HFF-Myc (cell line): Measurements from ENCODE around the gene IL6R.

Source experiments
- DNase-seq: peaks from one replicate; pipeline ENCODE4 v3.0.0-alpha.2; 2011; ENCODE audit warnings: low read depth; ENCODE audit errors: extremely low read depth
- H3K4me3 ChIP-seq: replicated peaks from 2 replicates; pipeline ENCODE4 v1.5.1; 2011; ENCODE audit warnings: low read depth, mild to moderate bottlenecking, control low read depth, low read length
- TF ChIP-seq, protein P1 (sequence below): IDR thresholded peaks from 2 replicates; pipeline ENCODE4 v1.5.1; 2012; ENCODE audit warnings: mild to moderate bottlenecking, low read depth, low read length, control low read depth; ENCODE audit errors: missing control alignments

The IL6R gene

DNA sequence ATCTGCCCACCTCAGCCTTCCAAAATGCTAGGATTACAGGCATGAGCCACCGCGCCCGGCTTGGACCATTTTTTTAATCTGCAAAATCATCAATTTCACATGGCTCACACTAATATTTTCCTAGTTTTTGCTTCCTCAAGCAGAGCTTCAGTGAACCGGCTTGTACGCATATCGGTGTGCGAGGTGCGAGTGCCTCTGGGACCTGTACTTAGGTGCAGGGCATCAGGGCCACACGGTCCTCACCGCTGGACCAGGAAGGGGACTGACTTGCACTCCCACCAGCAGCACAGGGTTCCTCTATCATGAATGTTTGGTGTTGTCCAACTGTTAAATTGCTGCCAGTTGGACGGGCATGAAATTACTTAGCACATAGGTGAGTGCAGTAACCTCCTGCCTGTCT, 112.5 kb downstream of the IL6R start:
- TF ChIP-seq, protein P1, sequence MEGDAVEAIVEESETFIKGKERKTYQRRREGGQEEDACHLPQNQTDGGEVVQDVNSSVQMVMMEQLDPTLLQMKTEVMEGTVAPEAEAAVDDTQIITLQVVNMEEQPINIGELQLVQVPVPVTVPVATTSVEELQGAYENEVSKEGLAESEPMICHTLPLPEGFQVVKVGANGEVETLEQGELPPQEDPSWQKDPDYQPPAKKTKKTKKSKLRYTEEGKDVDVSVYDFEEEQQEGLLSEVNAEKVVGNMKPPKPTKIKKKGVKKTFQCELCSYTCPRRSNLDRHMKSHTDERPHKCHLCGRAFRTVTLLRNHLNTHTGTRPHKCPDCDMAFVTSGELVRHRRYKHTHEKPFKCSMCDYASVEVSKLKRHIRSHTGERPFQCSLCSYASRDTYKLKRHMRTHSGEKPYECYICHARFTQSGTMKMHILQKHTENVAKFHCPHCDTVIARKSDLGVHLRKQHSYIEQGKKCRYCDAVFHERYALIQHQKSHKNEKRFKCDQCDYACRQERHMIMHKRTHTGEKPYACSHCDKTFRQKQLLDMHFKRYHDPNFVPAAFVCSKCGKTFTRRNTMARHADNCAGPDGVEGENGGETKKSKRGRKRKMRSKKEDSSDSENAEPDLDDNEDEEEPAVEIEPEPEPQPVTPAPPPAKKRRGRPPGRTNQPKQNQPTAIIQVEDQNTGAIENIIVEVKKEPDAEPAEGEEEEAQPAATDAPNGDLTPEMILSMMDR, result no peak

More for the DNA sequence above, 112.5 kb downstream of the IL6R start:
- no peak overlapping the region for H3K4me3 ChIP-seq
- DNase-seq, result no peak
